ENCODE data around the gene PARVB. TPM values are rescaled to one million over a fixed set of nuclear protein-coding genes. Genes with fewer than 3 reads are reported as not detected.

The PARVB gene
- total and polyA plus RNA-seq, 2 of the 8 experiments (the other 6 are each of a cell fraction or from before 2014, with no cell fraction given), result 14.5 to 18.6 TPM

DNA sequence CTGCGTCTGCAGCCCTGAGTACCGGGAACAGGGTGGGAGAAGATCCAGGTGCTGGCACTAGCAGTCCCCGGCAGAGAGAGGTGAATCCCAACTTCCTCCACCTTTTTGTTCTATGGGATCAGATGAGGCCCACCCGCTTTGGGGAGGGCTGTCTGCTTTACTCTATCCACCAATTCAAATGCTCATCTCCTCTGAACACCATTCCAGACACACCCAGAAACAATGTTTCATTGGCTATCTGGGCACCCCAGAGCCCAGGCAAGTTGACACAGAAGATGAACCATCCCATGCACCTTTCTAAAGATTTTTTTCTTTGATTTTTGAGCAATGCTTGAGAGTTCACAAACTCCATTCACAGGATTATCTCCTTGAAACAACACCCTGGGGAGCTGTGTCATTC lies 78.0 kb downstream of the PARVB start:
- Histone ChIP-seq H3K4me2 (ENCODE audit: insufficient read depth in 1 of 2, low read depth in 2 of 2, low read length in 2 of 2) (no peak overlapping the region), H3K27ac (ENCODE audit: low read depth, low read length) (no peak overlapping the region), H3K4me1 (replicated peaks in 1 of 4; ENCODE audit: control insufficient read depth in 3 of 4, insufficient read depth in 4 of 4, low read length in 3 of 4) (peaks cover 2 to 5% (median 4%) of the 10 kb centered on the region in 4 experiments; a peak in 5 of 7 replicates), H3K14ac (ENCODE audit: insufficient read length) (no peak overlapping the region), H3K18ac (ENCODE audit: extremely low read depth, low read length) (no peak overlapping the region), H4K20me1 (replicated peaks in 1 of 2; ENCODE audit: control insufficient read depth in 1 of 2, insufficient read depth in 2 of 2, low read length in 2 of 2) (no peaks in the 10 kb centered on the region), H2BK12ac (ENCODE audit: low read depth, low read length) (no peak overlapping the region), H3K9ac (replicated peaks in 1 of 4; ENCODE audit: extremely low read depth in 1 of 4, low read depth in 3 of 4, low read length in 3 of 4) (no peak overlapping the region), H3K9me3 (ENCODE audit: insufficient read depth in 2 of 2, low read depth in 1 of 2, low read length in 1 of 2) (peaks cover 4 to 10% of the 10 kb centered on the region in 2 experiments), H4K91ac (replicated peaks; ENCODE audit: insufficient read length, low read length) (no peak overlapping the region), H3K23ac (ENCODE audit: insufficient read length) (no peak overlapping the region), H3K56ac (replicated peaks; ENCODE audit: insufficient read length, low read depth, low read length) (no peak overlapping the region), H3K36me3 (ENCODE audit: control insufficient read depth in 2 of 4, insufficient read depth in 4 of 4, low read length in 3 of 4) (no peaks in the 10 kb centered on the region), H2BK20ac (ENCODE audit: low read length) (no peak overlapping the region), H3K4me3 (ENCODE audit: extremely low read depth in 1 of 4, insufficient read depth in 2 of 4, low read depth in 3 of 4, low read length in 4 of 4) (no peak overlapping the region), H3K79me2 (ENCODE audit: control insufficient read depth in 1 of 2, insufficient read depth in 2 of 2, low read length in 2 of 2) (no peaks in the 10 kb centered on the region), H3K27me3 (replicated peaks in 1 of 4; ENCODE audit: control insufficient read depth in 3 of 4, extremely low read depth in 1 of 4, insufficient read depth in 3 of 4, low read length in 3 of 4) (no peaks in the 10 kb centered on the region; a peak in 1 of 7 replicates), H3K79me1 (ENCODE audit: low read depth, low read length) (no peaks in the 10 kb centered on the region; the same call in 1 of the 2 replicates), H3K23me2 (ENCODE audit: low read depth, low read length) (no peaks in the 10 kb centered on the region), H4K5ac (ENCODE audit: insufficient read length, low read depth, low read length) (no peak overlapping the region), H2BK120ac (replicated peaks; ENCODE audit: low read depth, low read length) (no peak overlapping the region), H2BK5ac (ENCODE audit: low read depth, low read length) (no peak overlapping the region), H2BK15ac (ENCODE audit: low read length) (no peak overlapping the region), H4K8ac (ENCODE audit: extremely low read depth, insufficient read depth, low read length) (no peak overlapping the region), H2AFZ (ENCODE audit: low read length) (no peak overlapping the region), H2AK5ac (ENCODE audit: low read depth, low read length) (no peak overlapping the region), H3K4ac (replicated peaks; ENCODE audit: insufficient read length, low read depth, low read length) (no peak overlapping the region)
- WGBS, 2 experiments (ENCODE audit: extremely low coverage in 1 of 2, insufficient coverage in 1 of 2, insufficient read length in 1 of 2, insufficient replicate concordance in 2 of 2, low coverage in 1 of 2, low lambda C conversion rate in 2 of 2, missing lambda C conversion rate in 1 of 2), result 89% methylated on average over 4 of the region's 4 CpGs; no CpG with 5 or more reads in 1 of the 2 experiments
- TF ChIP-seq ATF2 (IDR thresholded peaks at IDR 0.05; ENCODE audit: low read length) (no peak), GABPA (IDR thresholded peaks at IDR 0.05; ENCODE audit: borderline replicate concordance, insufficient read depth, low read length) (no peak), TEAD4 (IDR thresholded peaks at IDR 0.05; ENCODE audit: low read depth, low read length) (no peak), CHD1 (IDR thresholded peaks at IDR 0.05; ENCODE audit: low read depth, low read length) (no peak), SIX5 (IDR thresholded peaks at IDR 0.05; ENCODE audit: low read depth, low read length) (no peak), HDAC2 (IDR thresholded peaks at IDR 0.05; ENCODE audit: borderline replicate concordance in 1 of 2, low read depth in 2 of 2, low read length in 2 of 2) (no peak)
- no peak for FAIRE-seq
- no peak for DNase-seq (ENCODE audit: low read depth in 1 of 2, low spot score in 2 of 2)
- ChIA-PET POLR2A (ENCODE audit: partially characterized antibody) (no interaction called here), CTCF (ENCODE audit: partially characterized antibody) (interaction anchor here (1.4 kb wide), 1 partner anchor 12 kb away, joined by 3 read pairs; no protein-coding TSS in a partner anchor)
